ENCODE data around the gene CBFA2T3.

Gene CBFA2T3

DNA sequence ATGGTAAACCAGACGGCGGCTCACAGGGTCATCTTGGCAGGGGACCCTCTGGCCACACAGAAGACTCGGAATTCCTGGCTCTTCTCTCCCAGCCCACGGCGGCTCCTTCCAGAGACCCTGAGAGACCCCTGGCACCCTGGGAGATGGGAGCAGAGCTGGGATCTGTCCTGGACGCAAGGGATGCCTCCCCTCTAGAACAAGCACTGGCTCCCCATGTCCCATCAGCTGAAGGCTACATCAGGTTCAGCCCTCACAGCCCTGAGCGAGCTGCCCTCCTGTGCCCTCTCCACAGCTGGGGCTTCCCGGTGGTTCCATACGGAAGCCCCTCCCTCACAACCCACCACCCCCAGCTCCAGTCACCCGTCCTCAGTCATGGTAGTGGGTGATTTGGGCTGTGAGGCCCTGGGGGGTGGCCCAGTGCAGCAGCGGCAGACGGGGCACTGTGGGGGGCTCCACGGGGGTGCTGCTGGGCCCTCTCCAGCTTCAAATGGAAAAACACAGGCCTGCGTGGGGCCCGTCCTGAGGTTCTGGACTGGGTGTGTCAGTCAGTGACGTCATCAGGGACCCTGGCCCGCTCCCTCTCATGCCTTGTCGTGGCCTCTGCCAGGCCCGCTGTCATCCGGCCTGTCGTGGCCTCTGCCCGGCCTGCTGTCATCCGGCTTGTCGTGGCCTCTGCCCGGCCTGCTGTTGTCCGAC is 13.0 kb upstream of the CBFA2T3 start:
- TF ChIP-seq TAF1 (IDR thresholded peaks at IDR 0.05; ENCODE audit: borderline replicate concordance, insufficient read depth, low read length) (no peak), SIN3A (IDR thresholded peaks at IDR 0.05; ENCODE audit: borderline replicate concordance, insufficient read depth, low read length) (no peak), POLR2AphosphoS5 (IDR thresholded peaks at IDR 0.05; ENCODE audit: low read depth, low read length) (no peak), FOXP2 (optimal IDR thresholded peaks at IDR 0.05; ENCODE audit: borderline replicate concordance, extremely low read depth, extremely low read length, insufficient read depth) (no peak)
- TF ChIP-seq, protein P1, sequence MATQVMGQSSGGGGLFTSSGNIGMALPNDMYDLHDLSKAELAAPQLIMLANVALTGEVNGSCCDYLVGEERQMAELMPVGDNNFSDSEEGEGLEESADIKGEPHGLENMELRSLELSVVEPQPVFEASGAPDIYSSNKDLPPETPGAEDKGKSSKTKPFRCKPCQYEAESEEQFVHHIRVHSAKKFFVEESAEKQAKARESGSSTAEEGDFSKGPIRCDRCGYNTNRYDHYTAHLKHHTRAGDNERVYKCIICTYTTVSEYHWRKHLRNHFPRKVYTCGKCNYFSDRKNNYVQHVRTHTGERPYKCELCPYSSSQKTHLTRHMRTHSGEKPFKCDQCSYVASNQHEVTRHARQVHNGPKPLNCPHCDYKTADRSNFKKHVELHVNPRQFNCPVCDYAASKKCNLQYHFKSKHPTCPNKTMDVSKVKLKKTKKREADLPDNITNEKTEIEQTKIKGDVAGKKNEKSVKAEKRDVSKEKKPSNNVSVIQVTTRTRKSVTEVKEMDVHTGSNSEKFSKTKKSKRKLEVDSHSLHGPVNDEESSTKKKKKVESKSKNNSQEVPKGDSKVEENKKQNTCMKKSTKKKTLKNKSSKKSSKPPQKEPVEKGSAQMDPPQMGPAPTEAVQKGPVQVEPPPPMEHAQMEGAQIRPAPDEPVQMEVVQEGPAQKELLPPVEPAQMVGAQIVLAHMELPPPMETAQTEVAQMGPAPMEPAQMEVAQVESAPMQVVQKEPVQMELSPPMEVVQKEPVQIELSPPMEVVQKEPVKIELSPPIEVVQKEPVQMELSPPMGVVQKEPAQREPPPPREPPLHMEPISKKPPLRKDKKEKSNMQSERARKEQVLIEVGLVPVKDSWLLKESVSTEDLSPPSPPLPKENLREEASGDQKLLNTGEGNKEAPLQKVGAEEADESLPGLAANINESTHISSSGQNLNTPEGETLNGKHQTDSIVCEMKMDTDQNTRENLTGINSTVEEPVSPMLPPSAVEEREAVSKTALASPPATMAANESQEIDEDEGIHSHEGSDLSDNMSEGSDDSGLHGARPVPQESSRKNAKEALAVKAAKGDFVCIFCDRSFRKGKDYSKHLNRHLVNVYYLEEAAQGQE (IDR thresholded peaks at IDR 0.05; ENCODE audit: insufficient read depth in 1 of 2, low read depth in 2 of 2, low read length in 2 of 2), result no peak

DNA sequence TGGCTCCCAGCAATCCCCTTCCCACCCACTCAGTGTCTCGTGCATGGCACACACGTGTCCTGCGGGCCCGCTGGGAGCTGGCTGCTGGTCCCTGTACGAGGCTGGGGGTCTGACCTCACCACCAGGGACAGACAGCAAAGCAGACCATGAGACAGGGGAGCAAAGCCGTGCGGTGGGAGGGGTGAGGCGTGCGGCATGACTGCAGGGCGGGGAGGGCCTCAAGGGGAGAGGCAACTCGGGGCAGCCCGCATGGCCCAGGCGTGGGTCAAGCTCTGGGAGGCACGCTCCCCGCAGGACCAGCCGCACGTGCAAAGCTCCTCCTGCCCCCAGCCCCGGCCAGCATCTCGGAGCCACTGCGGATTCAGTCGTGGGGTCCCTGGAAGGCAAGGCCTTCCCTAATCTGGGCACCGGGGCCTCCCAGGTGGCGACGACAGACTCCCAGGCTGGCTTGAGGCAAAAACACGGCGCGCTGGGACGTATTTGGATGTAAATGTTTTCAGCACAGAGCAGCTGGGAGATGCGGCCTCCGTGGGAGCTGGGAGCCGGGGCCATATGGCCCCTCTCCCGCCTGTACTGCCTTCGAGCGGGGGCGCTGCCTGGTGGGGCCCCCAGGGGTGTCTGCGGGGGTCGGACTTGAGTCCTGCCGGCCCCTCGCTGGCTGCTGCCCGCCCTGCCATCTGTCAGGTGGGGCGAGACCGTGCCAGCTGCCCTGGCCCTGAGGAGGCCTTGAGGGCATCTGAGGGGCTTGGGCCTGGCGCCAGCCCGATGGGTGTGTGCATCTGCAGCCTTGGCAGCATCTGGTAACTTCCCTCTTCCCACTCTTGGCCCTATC is 12.2 kb upstream of the CBFA2T3 start:
- TF ChIP-seq, protein P1 (IDR thresholded peaks at IDR 0.05; ENCODE audit: insufficient read depth in 1 of 2, low read depth in 2 of 2, low read length in 2 of 2), result no peak
- no peak for TF ChIP-seq SIN3A (IDR thresholded peaks at IDR 0.05; ENCODE audit: borderline replicate concordance, insufficient read depth, low read length)
- TF ChIP-seq TAF1 (IDR thresholded peaks at IDR 0.05; ENCODE audit: borderline replicate concordance, insufficient read depth, low read length), result no peak
- no peak for TF ChIP-seq FOXP2 (optimal IDR thresholded peaks at IDR 0.05; ENCODE audit: borderline replicate concordance, extremely low read depth, extremely low read length, insufficient read depth)
- TF ChIP-seq POLR2AphosphoS5 (IDR thresholded peaks at IDR 0.05; ENCODE audit: low read depth, low read length), result no peak

DNA sequence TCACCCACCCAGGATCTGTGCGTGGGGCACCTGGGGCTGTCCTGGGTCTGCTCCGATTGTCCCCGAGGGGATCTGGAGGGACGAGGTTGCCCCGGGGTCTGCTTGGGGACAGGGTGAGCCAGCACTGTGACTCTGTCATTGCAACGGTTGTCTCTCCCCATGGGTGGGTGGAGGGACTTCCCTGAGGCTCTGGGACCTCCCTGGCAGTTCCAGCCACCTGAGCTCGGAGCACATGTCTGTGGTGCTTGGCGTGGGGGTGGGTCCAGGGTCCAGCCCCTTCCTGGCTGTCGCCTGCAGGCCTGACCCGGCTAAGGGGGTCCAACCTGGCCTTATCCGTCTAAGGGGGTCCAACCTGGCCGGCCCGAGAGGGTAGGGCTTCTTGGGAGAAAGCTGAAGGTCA is 8.5 kb upstream of the CBFA2T3 start:
- TF ChIP-seq POLR2AphosphoS5 (IDR thresholded peaks at IDR 0.05; ENCODE audit: low read depth, low read length) (no peak), TAF1 (IDR thresholded peaks at IDR 0.05; ENCODE audit: borderline replicate concordance, insufficient read depth, low read length) (no peak), SIN3A (IDR thresholded peaks at IDR 0.05; ENCODE audit: borderline replicate concordance, insufficient read depth, low read length) (no peak), FOXP2 (optimal IDR thresholded peaks at IDR 0.05; ENCODE audit: borderline replicate concordance, extremely low read depth, extremely low read length, insufficient read depth) (no peak)
- TF ChIP-seq, protein P1 (IDR thresholded peaks at IDR 0.05; ENCODE audit: insufficient read depth in 1 of 2, low read depth in 2 of 2, low read length in 2 of 2), result no peak

GRCh38 chr16:88983771-88984687 is 7.0 kb upstream of the CBFA2T3 start:
- TF ChIP-seq SIN3A (IDR thresholded peaks at IDR 0.05; ENCODE audit: borderline replicate concordance, insufficient read depth, low read length), result no peak
- TF ChIP-seq POLR2AphosphoS5 (IDR thresholded peaks at IDR 0.05; ENCODE audit: low read depth, low read length), result no peak
- TF ChIP-seq, protein P1 (IDR thresholded peaks at IDR 0.05; ENCODE audit: insufficient read depth in 1 of 2, low read depth in 2 of 2, low read length in 2 of 2), result no peak
- TF ChIP-seq TAF1 (IDR thresholded peaks at IDR 0.05; ENCODE audit: borderline replicate concordance, insufficient read depth, low read length), result no peak
- no peak for TF ChIP-seq FOXP2 (optimal IDR thresholded peaks at IDR 0.05; ENCODE audit: borderline replicate concordance, extremely low read depth, extremely low read length, insufficient read depth)
